ENCODE results near the gene PAXIP1.
A peak's percentile ranks its signal among the peaks of the same experiment; 100 is the strongest.

Gene PAXIP1

DNA sequence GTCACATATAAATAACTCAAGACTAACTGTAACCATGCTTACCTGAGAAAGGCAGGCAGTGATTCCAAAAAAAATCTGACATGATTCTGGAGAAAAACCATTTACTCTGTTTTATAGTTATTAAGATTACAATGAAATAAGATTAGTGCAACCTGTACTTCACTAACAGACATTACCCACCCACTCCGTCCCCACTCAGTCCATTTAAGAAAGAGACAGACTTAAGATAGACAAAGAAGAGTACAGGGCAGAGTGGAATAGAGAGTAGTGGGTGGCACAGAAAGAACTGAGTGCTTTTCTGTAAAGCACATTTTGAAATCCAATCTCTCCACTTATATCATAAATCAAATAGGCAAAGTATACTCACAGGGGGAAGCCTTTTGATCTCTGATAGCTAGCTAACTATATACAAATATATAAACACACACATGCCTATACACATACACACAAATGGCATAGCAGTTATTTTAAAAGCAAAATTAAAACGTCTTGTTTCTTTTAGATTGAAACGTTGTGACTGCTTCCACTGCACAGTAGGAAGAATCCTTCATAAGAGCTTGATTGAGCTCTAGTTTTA lies 11.9 kb downstream of the PAXIP1 start:
- no peak for DNase-seq

DNA sequence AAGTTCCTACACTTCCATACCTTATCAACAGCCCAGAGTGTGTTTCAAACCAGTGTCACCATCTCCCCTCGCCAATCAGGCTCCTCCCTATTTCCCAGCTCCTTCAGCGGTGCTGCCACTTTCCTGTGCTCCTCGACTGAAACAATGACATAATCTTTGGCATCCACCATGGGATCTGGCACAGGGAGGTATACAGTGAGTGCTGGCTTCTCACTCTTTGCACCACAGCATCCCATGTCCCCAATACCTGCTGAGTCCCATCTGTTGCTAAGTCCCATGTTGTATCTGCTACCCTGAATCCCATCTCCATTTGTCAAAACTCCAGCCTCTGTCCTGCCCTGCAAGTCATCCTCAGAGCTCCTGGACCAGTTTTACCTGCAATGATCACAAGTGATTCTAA lies 15.4 kb downstream of the PAXIP1 start:
- DNase-seq = no peak

GRCh38 chr7:154986200-154986945 lies 16.6 kb downstream of the PAXIP1 start:
- DNase-seq = no peak

- DNase-seq = no peak
Observed at GRCh38 chr7:154985230-154985629, 17.7 kb downstream of the PAXIP1 start.

GRCh38 chr7:154984601-154985188 lies 18.2 kb downstream of the PAXIP1 start:
- DNase-seq = no peak

DNA sequence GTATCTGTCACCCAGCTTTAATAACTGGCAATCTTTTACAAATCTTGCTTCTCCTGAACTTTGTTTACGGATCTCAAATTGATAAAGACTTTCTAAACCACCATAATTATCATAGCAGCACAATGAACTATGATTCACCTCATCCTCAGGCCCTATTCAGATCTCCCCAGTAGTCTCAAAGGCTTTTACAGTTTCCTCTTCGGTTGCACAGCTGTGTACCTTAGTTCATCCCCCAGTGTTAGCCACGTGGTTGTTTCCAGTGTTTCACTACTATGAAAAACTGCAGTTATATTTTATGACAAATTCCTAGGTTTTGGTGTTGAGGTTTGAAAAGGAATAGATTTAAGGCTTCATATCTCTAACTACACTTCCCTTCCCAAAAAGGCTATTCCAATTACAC lies 24.9 kb downstream of the PAXIP1 start:
- DNase-seq = no peak

DNA sequence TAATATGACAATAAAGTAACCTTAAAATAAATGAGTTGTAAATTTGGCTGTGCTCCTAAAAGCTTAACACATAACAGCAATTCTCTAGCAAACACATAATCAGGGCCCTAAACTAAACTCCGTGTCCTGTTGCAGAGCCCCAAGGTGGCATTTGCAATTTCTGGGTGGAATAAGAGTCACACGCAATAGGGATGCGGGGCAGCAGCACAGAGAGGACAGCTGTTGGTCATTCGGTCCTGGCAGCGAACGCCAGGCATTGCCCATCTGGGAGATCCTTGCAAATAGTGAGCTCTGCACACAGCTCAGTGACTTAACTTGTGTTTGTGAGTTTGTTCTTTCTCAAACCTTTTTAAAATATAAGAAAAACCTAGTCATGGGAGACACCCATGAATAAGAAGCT lies 25.7 kb downstream of the PAXIP1 start:
- no peak for DNase-seq

- no peak for DNase-seq
Observed at GRCh38 chr7:154976844-154977243, 26.1 kb downstream of the PAXIP1 start.

- no peak for DNase-seq
Observed at GRCh38 chr7:154975984-154976383, 26.9 kb downstream of the PAXIP1 start.

DNA sequence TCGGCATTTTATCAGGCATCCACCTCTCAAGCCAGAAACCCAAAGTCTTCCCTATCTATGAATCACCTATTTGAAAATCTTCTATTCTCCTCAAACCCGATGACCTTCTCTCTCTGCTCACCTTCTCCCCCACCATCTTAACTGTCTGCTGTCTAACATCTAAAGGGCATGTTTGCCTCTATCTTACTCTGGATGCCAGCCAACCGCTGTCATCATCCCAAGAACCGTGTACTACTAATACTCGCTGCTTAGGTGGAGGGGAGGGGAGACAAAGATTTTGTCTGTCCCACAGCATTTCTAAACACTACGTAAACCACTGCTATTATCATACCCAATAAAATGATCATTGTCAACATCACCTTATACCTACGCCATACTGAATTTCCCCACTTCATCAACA lies 29.5 kb downstream of the PAXIP1 start:
- no peak for DNase-seq

DNA sequence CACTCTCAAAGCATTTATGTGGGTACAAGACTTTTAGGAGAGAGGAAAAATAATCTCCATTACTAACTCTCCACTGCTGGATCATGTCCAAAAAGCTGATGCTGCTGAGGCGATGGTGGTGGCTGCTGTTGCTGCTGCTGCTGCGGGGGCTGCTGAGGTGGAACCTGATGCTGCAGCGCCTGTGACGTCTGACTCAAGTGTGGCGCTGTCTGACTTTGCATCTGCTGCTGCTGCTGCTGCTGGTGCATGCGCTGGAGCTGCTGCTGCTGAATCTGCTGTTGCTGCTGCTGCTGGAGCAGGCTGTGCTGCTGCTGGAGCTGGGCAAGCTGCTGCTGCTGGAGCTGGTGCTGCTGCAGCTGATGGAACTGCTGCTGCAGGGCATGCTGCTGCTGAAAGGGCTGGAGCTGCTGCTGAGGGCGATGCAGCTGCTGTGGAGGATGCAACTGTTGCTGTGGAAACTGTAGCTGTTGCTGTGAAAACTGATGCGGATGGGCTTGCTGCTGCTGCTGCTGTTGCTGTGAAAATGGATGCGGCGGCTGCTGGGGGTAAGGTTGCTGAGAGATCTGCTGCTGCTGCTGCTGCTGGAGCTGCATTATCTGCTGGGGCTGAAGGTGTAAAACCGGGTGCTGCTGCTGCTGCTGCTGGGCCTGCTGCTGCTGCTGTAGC lies 34.5 kb downstream of the PAXIP1 start:
- no peak for DNase-seq

DNA sequence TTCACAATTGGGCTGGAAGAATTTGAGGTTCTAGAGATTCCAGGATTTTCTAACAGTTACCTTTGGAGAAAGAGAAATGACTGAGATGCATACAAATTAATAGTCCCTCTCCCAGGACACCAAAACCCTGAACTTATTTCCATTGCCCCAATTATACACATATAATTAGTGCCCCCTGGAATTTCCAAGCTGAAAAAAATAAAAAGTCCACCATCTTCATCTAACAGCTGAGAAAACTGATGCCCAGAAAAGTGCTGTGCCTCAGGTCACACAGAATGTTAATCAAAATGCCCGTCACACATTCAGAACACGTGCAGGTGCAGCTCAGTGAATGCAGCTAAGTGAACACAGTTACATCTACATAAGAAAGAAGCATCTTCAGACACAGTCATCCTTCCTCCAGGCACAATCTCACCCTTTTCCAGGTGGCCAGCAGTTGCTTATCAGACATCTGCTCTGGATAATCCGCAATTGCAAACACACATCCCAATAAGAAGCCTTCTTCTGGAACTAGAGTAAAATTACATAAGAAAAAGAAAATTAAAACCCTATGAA lies 35.4 kb downstream of the PAXIP1 start:
- no peak for DNase-seq

- no peak for DNase-seq
Observed at GRCh38 chr7:154965014-154965413, 37.9 kb downstream of the PAXIP1 start.

- DNase-seq = no peak
Observed at GRCh38 chr7:154960063-154960790, 42.7 kb downstream of the PAXIP1 start.

- no peak for DNase-seq
Observed at GRCh38 chr7:154956427-154956826, 46.5 kb downstream of the PAXIP1 start.

DNA sequence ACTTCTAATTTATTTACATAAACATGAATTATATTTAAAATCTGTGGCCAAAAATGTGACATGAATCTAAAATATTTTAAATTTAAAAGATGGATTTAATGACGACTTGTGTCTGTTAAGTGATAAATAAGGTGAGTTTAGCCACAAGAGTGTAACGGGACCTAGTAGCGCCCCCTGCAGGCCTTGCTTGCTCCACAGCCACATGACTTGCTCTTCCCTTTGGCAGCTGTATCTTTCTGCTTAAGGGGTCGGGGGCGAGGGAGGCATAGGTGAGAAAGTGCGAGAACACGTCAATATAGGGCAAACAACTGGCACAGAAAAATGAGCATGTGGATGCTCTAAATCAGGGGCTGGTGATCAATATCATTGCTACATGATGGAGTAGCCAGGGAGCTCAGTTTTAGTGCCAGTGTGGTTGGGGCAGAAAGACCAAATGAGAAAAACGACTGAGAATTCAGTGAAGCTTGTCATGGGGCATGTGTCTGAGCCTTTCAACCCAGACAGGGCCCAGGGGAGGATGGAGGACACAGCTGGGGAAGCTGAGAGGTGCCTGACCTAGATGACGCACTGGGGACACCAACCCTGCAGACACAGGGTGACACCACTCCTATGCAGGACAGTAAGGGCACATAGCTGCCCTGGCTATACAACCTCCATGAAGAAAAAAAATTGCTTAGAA lies 49.8 kb downstream of the PAXIP1 start:
- DNase-seq = peak; percentile 83

- no peak for DNase-seq
Observed at GRCh38 chr7:154950960-154951359, 52.0 kb downstream of the PAXIP1 start.

DNA sequence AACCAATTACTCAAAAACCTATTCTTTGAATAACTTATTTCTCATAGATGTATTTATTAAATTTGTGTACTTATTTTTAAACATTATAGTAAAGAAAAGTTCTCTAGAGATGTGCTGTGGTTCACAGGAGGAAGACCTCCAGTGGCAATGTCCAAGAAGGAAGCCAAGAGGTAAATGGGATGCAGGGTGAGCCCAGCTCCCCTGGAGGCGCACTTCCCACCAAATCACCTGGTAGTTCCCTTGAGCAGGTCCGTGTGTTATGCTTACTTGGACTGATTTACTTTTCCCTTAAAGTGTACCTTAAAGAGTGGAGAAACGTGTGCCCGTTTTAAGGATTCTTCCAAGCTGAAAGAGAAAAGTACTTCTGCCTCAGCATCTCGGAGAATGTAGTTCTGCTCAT lies 55.3 kb downstream of the PAXIP1 start:
- DNase-seq = no peak

DNA sequence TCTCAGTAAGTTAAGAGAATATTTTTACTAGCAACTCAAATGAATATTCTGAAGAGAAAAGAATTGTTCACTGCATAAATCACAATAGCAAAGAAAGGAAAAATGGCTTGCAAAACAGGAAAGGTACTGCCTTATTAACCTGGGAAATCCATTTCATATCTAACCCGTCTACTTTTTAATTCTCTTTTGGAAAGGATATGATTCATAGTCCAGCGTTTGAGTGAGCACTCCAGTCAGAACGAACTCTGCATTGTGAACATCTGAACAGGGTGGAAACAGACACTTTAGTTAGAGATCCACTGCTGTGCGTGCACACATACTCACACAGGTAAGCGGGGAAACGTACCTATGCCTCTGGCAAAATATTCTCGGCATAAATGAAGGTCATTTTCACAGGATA lies 56.8 kb downstream of the PAXIP1 start:
- no peak for DNase-seq

DNA sequence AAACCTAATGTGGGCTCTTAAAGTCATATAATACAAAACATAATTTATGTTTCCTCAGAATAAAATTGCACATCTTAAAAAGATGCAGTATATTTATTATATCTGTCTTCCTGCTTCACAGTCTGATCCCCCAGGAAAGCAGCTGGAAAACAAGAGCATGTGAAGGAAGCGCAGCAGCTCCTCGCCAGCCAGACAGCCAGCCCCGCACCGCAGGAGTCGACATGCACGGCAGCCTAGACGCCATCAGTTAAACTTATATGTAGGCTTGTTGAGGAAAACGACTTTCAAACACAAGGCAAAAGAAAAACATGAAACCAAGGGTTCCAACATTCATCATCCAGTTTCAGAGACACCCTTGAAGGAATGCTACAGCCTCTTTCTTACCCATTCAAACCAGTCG lies 59.0 kb downstream of the PAXIP1 start:
- no peak for DNase-seq

GRCh38 chr7:154942691-154943090 lies 60.2 kb downstream of the PAXIP1 start:
- DNase-seq = no peak

GRCh38 chr7:154937837-154938236 lies 65.1 kb downstream of the PAXIP1 start:
- no peak for DNase-seq

All from CD4-positive, alpha-beta T cell treated with Interleukin-6 for 4 hours (primary cell).